SJCRH30 (cell line): Measurements from ENCODE around the gene EFCAB10. TPM values are rescaled to one million over a fixed set of nuclear protein-coding genes. Genes with fewer than 3 reads are reported as not detected.

Experiments used
- DNase-seq, 2 experiments: peaks; one replicate each; pipeline ENCODE4 v3.0.0-alpha.2; 2015 to 2020
- H3K27ac ChIP-seq: fragments of 250-450 bp; sonication (Bioruptor Pico); 2 replicates; pipeline ENCODE4 v1.5.1; 2020; ENCODE audit warnings: mild to moderate bottlenecking, moderate library complexity
- H3K27me3 ChIP-seq: fragments of 250-450 bp; sonication (Bioruptor Pico); 2 replicates; pipeline ENCODE4 v1.5.1; 2020; ENCODE audit warnings: mild to moderate bottlenecking, moderate library complexity
- H3K36me3 ChIP-seq: fragments of 250-450 bp; sonication (Bioruptor Pico); 2 replicates; pipeline ENCODE4 v1.5.1; 2020; ENCODE audit warnings: mild to moderate bottlenecking, moderate library complexity
- H3K4me1 ChIP-seq: fragments of 250-450 bp; sonication (Bioruptor Pico); 2 replicates; pipeline ENCODE4 v1.5.1; 2020; ENCODE audit warnings: mild to moderate bottlenecking, moderate library complexity
- H3K4me3 ChIP-seq: fragments of 250-450 bp; sonication (Bioruptor Pico); 2 replicates; pipeline ENCODE4 v1.5.1; 2020; ENCODE audit warnings: mild to moderate bottlenecking, moderate library complexity
- H3K9me3 ChIP-seq: fragments of 250-450 bp; sonication (Bioruptor Pico); replicated peaks from 2 replicates; pipeline ENCODE4 v1.5.1; 2020; ENCODE audit warnings: mild to moderate bottlenecking, moderate library complexity
- total RNA-seq: library from RNA; depleted of rRNA; stranded (reverse); fragments of >200 nt; shearing (Covaris generic); gene quantifications from 2 replicates; pipeline ENCODE4 v1.2.3, GENCODE V29; 2014; rRNA removed

EFCAB10 gene, protein sequence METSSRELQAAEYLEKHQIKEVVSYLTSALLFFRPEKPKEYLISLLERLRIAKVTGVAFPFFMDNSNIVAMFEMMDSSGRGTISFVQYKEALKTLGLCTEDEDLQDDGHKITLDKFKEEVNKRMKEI
- total RNA-seq: 0.06 TPM in 1 of 2 replicates, not detected in the other

DNA sequence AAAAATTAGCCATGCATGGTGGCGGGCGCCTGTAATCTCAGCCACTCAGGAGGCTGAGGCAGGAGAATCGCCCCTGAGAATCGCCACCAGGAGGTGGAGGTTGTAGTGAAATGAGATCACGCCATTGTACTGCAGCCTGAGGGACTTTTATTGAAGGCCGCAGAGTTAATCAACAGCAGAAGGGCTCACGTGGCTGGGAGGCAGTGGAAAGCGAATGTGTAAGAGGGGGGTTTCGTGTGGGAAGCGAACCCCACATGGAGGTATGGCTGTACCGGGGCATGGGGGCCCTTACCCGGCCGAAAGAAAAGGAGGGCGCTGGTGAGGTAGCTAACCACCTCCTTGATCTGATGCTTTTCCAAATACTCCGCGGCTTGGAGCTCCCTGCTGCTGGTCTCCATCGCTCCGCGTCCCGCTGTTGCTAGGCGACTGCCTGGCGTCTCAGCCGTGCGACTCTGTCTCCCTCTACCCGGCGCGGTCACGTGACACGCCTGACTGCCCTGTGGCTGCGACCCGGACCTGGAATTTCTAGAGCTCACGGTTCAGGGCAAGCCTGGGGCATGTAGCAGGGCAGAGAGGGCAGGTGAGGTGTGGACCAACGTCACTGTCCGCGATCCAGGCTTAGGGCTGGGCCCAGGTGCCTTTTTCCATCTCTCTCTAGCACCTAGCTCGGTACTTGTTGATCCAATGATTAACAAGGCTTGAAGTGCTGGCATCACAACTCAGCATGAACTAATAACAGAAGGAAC is at the start of gene EFCAB10:
EFCAB10 (minus strand) TSS at position 428 of the 746 bp plus-strand sequence; CDS start at position 398, 30 bp downstream.
- peaks cover 8% of the 10 kb centered on the region; the same call in 1 of the 2 replicates for H3K9me3 ChIP-seq
- no peak within 1 kb of the TSS for H3K27ac ChIP-seq
- no peak for DNase-seq
- no peak within 1 kb of the TSS for H3K4me3 ChIP-seq
- no peaks in the 10 kb centered on the region for H3K27me3 ChIP-seq
- peaks cover 7% of the 10 kb centered on the region for H3K4me1 ChIP-seq
- H3K36me3 ChIP-seq: no peaks in the 10 kb centered on the region

DNA sequence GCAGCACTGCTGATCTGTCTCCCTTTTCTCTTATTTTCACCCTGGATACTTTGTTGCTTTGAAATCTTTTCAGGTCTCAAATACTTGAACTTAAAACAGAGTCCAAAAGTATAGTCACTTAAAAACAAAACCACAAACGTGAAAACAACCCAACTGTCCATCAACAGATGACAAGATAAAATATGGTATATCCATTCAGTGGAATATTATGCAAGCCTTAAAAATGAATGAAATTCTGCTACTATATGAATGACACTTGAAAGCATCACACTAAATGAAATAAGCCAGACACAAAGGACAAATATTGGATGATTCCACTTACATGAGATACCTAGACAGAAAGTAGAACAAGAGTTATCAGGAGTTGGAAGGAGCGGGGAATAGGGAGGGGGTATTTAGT is 44.7 kb upstream of the EFCAB10 start:
- H3K4me3 ChIP-seq: no peak overlapping the region
- no peak for DNase-seq
- H3K9me3 ChIP-seq: peaks cover 5% of the 10 kb centered on the region; the same call in 1 of the 2 replicates
- no peaks in the 10 kb centered on the region for H3K4me1 ChIP-seq
- no peaks in the 10 kb centered on the region for H3K27me3 ChIP-seq
- no peaks in the 10 kb centered on the region for H3K36me3 ChIP-seq
- H3K27ac ChIP-seq: no peak overlapping the region

DNA sequence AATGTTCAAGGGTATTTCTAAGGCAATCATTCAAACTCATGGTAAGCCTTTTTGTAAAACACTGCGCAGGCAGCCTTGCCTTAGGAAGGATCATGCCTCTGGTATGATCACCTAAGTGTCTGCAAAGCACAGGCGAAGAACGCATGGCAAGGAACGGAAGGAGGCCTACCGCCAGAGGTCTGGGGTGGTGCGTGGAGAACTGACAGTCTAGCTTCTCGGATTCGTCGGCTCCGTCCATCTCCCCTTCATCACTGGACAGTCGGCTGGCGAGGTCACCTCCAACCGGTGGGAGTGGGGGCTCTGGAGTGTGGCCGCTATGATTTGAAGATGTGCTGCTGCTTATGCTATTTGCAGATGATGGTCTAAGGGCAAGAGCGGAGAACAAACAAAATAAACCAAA is 42.6 kb upstream of the EFCAB10 start:
- Histone ChIP-seq H3K36me3 (no peaks in the 10 kb centered on the region; the same call in 1 of the 2 replicates), H3K27ac (no peak overlapping the region), H3K9me3 (peaks cover 5% of the 10 kb centered on the region; the same call in 1 of the 2 replicates), H3K4me3 (no peak overlapping the region), H3K4me1 (no peaks in the 10 kb centered on the region), H3K27me3 (no peaks in the 10 kb centered on the region)
- no peak for DNase-seq

DNA sequence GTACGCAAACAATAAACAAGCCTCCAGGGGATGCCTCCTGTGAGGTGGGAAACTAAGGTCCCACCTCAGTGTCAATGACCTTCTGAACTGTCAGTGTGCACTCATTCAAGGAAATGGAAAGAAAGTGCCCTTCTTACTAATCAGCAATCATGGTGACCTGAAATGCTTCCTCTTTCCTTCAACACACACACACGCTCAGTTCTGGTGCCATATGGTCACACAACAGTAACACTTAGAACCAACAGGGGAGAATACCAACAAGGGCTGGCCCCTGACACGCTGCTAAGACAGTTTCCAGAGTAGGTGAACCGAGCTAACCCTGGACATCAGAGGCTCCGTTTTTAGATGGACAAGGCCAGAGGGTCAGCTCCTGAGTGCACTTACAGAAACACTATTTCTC is 42.1 kb upstream of the EFCAB10 start:
- H3K27ac ChIP-seq: no peak overlapping the region
- no peaks in the 10 kb centered on the region; the same call in 1 of the 2 replicates for H3K36me3 ChIP-seq
- H3K9me3 ChIP-seq: peaks cover 5% of the 10 kb centered on the region; the same call in 1 of the 2 replicates
- DNase-seq: no peak
- no peaks in the 10 kb centered on the region for H3K4me1 ChIP-seq
- H3K27me3 ChIP-seq: no peaks in the 10 kb centered on the region
- H3K4me3 ChIP-seq: no peak overlapping the region

DNA sequence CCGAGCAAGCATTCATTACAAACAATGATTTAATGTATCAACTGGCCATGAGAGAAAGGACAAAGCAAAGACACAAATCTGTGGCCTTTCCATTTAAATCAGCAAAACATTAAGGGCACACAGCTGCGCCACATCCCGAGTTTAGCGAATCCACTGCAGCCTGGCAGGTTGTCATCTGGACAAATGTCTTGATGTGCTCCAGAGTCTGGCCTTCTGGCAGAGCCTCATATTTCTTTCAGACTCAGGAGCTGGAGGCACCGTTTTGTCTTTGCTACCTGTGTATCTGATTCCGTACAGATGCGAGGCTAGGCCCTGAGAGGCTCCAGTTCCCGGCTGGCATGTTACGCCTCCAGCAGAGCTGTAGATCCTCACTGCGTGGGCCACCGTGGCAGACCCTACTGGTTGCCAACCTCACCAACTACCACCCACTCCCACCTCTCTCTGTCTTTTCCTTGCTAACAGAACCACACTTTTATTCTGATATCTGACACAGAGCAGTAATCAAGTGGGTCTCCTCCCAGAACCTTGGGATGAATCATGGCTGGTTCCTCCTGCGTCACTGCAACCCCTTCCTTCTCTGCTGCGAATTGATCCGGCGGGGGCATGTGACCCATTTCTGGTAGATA is 40.9 kb upstream of the EFCAB10 start:
- no peaks in the 10 kb centered on the region for H3K27me3 ChIP-seq
- no peaks in the 10 kb centered on the region; the same call in 1 of the 2 replicates for H3K36me3 ChIP-seq
- H3K9me3 ChIP-seq: peaks cover 5% of the 10 kb centered on the region; the same call in 1 of the 2 replicates
- DNase-seq: no peak
- no peak overlapping the region for H3K27ac ChIP-seq
- no peak overlapping the region for H3K4me3 ChIP-seq
- no peaks in the 10 kb centered on the region for H3K4me1 ChIP-seq

DNA sequence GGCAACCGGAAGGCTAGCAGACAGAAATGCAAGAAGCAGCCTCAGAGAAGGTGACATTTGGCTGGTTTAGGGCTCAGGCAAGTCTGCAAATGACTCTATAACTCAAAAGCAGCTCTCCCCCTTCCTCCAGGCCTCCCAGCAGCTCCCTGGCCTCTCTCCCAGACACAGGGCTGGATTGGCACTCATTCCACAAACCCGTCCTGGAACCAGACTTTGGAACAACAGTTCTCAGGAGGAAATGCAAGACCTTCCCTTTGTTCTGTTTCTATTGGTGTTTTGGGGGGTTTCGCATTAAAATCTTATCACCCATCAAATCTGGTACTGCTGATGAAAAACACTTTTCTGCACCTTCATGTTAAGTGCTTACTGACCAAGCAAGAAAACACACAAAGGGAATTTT is 40.3 kb upstream of the EFCAB10 start:
- Histone ChIP-seq H3K9me3 (peaks cover 5% of the 10 kb centered on the region; the same call in 1 of the 2 replicates), H3K27ac (no peak overlapping the region), H3K4me1 (no peaks in the 10 kb centered on the region), H3K4me3 (no peak overlapping the region), H3K36me3 (no peaks in the 10 kb centered on the region; the same call in 1 of the 2 replicates), H3K27me3 (no peaks in the 10 kb centered on the region)
- no peak for DNase-seq

DNA sequence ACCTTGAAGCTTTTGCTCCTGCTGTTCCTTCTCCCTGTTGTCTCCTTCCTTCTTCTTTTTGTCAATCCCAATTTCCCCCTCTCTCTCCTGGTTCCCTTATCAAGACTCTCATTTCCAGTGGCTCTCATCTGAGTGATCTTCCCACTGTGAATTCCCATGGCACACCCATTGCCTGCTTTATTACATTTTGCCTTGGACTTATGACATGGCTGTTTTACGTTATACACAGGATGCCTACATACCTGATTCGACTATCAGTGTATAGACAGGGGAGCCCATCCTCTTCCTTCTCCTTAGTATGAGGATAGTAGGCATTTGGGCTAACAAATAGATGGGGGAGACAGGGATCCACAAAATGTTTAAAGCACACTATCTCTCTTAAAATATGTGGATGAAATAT is 39.9 kb upstream of the EFCAB10 start:
- no peaks in the 10 kb centered on the region for H3K4me1 ChIP-seq
- H3K4me3 ChIP-seq: no peak overlapping the region
- H3K9me3 ChIP-seq: peaks cover 5% of the 10 kb centered on the region; the same call in 1 of the 2 replicates
- DNase-seq: no peak
- no peak overlapping the region for H3K27ac ChIP-seq
- H3K27me3 ChIP-seq: no peaks in the 10 kb centered on the region
- H3K36me3 ChIP-seq: no peaks in the 10 kb centered on the region; the same call in 1 of the 2 replicates

DNA sequence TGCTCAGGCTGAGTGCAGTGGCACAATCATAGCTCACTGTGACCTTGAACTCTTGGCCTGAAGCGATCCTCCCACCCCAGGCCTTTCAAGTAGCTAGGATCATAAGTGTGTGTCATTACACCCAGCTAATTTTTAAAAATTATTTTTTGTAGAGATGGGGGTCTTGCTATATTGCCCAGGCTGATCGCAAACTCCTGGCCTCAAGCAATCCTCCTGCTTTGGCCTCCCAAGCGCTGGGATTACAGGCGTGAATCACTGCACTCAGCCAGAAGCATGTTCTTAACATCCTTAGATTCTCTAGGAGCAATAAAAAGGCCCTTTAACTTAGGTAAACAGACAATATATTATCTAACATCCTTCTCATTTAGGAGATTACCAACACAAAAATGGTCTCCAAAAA is 38.3 kb upstream of the EFCAB10 start:
- Histone ChIP-seq H3K4me1 (no peaks in the 10 kb centered on the region), H3K9me3 (no peaks in the 10 kb centered on the region), H3K36me3 (no peaks in the 10 kb centered on the region; the same call in 1 of the 2 replicates), H3K27me3 (no peaks in the 10 kb centered on the region), H3K27ac (no peak overlapping the region), H3K4me3 (no peak overlapping the region)
- DNase-seq: no peak

DNA sequence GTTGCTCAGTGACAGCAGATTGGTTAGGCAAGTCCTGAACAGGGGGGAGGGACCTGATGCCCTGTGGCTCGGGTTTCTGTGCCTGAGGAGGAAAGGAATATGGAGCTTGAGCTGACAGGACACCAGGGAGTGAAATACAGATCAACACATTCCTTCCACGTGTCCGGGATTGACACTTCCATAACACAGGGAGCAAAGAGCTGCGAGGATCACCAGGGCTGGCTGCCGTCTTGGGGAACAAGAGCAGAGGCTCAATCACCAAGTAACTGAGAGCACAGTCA is 36.7 kb upstream of the EFCAB10 start:
- Histone ChIP-seq H3K4me3 (no peak overlapping the region), H3K36me3 (no peaks in the 10 kb centered on the region; the same call in 1 of the 2 replicates), H3K4me1 (no peaks in the 10 kb centered on the region), H3K27ac (no peak overlapping the region), H3K9me3 (no peaks in the 10 kb centered on the region), H3K27me3 (no peaks in the 10 kb centered on the region)
- DNase-seq: no peak

DNA sequence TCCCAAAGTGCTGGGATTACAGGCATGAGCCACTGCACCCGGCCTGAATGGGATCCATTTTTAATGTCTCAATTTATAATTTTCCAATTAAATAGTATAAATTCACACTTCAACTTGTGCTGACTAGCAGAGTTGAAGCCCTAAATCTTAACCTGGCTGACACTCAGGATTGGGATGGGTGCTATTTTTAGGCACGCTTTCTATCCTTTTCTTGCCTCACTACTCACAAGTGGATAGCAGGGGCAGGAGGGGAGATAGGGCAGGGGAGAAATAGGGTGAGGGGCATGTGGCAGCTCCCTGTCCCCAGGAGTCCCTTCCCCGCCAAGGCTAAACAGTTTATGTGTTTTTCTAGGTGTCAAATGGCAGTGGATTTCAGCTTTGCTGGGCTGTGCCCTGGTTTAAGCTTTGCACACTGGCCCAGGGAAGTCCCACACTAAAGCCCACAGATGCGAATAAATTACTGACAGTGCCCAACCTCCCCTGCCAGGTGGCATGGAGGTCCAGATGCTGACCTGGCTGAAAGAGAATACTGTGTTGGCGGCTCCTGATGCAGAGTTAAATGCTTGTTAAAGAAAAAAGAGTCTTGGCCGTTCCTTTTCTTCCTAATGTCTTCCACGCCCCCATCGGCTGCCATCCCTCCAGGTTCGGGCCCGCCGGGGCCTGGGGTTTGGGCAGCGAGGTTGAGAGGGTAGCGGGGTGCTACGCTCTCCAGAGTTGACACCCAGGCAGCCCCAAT is 36.2 kb upstream of the EFCAB10 start:
- H3K27me3 ChIP-seq: no peaks in the 10 kb centered on the region
- H3K36me3 ChIP-seq: no peaks in the 10 kb centered on the region; the same call in 1 of the 2 replicates
- H3K27ac ChIP-seq: no peak overlapping the region
- H3K4me3 ChIP-seq: no peak overlapping the region
- no peak for DNase-seq
- no peaks in the 10 kb centered on the region for H3K4me1 ChIP-seq
- no peaks in the 10 kb centered on the region for H3K9me3 ChIP-seq

DNA sequence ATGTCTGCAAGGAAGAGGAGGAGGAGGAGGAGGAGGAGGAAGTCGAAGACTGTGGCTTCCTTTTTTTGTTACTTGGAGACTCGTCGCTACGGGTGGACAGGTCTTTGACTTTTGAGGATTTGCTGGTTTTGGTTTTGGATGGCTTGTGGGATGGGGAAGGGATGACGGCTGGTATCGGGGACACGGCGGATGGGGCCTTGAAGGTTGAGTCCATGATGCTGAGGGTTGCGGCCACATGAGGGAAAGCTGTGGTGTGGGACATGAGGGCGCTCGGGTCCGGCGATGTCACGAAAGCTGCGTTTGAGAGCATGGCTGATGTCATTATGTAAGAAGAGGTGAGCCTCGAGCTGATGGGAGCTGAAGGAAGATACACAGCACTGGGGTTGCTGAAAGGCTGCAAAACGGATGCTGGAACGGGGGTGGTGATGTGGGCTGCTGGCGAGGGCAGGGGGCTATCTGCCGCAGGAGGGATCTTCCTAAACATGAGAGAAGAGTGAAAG is 33.1 kb upstream of the EFCAB10 start:
- Histone ChIP-seq H3K9me3 (no peaks in the 10 kb centered on the region), H3K4me3 (no peak overlapping the region), H3K36me3 (no peaks in the 10 kb centered on the region)

DNA sequence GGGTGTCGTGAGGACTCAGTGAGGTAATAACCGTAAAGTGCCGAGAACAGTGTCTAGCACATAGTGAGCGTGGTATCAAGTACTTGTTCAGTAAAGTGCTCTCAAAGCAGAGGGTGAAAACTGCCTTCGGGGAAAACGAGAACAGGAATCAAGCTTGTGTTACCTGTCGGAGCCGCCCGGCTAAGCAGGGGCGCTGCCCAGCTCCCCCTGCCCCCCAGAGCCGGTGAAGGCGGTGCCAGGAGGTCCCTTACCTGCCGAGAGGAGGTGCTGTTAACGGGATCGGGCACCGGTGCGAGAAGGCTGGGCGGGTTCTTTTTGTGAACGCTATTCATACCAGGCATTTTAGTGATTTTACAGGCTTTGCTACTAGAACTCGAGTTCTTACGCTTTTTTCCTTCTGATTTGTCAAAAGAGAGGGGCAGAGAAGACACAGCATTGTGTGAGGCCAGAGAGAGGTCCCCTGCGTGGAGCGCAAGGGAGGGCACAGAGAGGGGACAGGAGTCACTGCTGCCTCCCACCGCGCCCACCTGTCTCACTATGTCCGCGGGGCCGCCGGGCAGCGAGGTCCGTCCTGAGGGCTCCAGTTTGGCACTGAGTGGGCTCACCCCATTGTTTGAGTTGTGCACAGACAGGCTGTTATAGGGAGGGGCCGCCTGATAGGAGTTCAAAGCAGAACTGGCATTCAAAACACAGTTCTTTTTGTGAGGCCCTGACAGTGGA is 32.5 kb upstream of the EFCAB10 start:
- Histone ChIP-seq H3K4me3 (no peak overlapping the region), H3K36me3 (no peaks in the 10 kb centered on the region), H3K9me3 (no peaks in the 10 kb centered on the region), H3K4me1 (no peaks in the 10 kb centered on the region), H3K27me3 (no peaks in the 10 kb centered on the region), H3K27ac (no peak overlapping the region)
- no peak for DNase-seq

More for the DNA sequence above, 33.1 kb upstream of the EFCAB10 start:
- DNase-seq: no peak
- H3K27ac ChIP-seq: no peak overlapping the region
- H3K4me1 ChIP-seq: no peaks in the 10 kb centered on the region
- H3K27me3 ChIP-seq: no peaks in the 10 kb centered on the region

DNA sequence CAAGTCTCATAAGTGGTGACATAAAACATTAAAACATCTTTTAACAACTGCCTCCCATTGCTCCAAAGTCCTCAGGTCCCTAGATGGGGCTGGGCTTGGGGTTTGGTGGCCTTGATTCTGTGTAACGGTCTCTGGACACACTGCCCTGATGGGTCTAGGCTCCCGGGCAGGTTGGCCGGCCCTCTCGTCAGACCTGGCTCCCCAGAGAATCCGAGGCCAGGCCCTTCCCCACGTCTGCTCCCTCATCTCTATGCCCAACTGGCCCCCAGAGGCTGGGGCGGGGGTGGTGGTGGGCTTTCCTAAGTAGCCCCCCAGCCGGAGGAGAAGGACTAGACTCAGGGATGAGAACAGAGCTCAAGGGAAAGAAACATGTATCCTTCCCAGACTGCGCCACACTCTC is 31.5 kb upstream of the EFCAB10 start:
- no peak overlapping the region for H3K4me3 ChIP-seq
- H3K9me3 ChIP-seq: no peaks in the 10 kb centered on the region
- DNase-seq: no peak
- H3K27ac ChIP-seq: no peak overlapping the region
- no peaks in the 10 kb centered on the region for H3K27me3 ChIP-seq
- H3K36me3 ChIP-seq: no peaks in the 10 kb centered on the region
- no peaks in the 10 kb centered on the region for H3K4me1 ChIP-seq
